Suprapubic skin (tissue), 4 donors: ENCODE measurements around the gene RRAGD. TPM values are rescaled to one million over a fixed set of nuclear protein-coding genes. Genes with fewer than 3 reads are reported as not detected.

Experiments used
- DNase-seq, 2 donors: peaks; one replicate each; pipeline ENCODE4 v3.0.0-alpha.2; 2019; ENCODE audit warnings: low spot score in 2 of 2
- H3K27ac ChIP-seq: fragments of 200-600 bp; sonication (generic); one replicate; pipeline ENCODE4 v1.5.1; 2019
- H3K27me3 ChIP-seq: fragments of 200-600 bp; sonication (generic); one replicate; pipeline ENCODE4 v1.5.1; 2019
- H3K36me3 ChIP-seq: fragments of 200-600 bp; sonication (generic); one replicate; pipeline ENCODE4 v1.5.1; 2019
- H3K4me1 ChIP-seq: fragments of 200-600 bp; sonication (generic); one replicate; pipeline ENCODE4 v1.5.1; 2019
- H3K4me3 ChIP-seq: fragments of 200-600 bp; sonication (generic); one replicate; pipeline ENCODE4 v1.5.1; 2019; ENCODE audit warnings: mild to moderate bottlenecking
- H3K9me3 ChIP-seq: fragments of 200-600 bp; sonication (generic); one replicate; pipeline ENCODE4 v1.5.1; 2019
- CTCF ChIP-seq, 2 donors: fragments of 200-600 bp in 1 of 2; fragments of 450-650 bp in 1 of 2; sonication (generic) in 1 of 2; IDR thresholded peaks; one replicate each; pipeline ENCODE4 v1.5.1; 2016 to 2019; ENCODE audit warnings: antibody characterized with exemption in 2 of 2, mild to moderate bottlenecking in 1 of 2, moderate library complexity in 1 of 2
- EP300 ChIP-seq: sonication (generic); formaldehyde crosslinking; IDR thresholded peaks from one replicate; pipeline ENCODE4 v1.6.1; 2017; ENCODE audit warnings: antibody characterized with exemption
- POLR2A ChIP-seq, 2 donors: fragments of 450-650 bp; IDR thresholded peaks; one replicate each; pipeline ENCODE4 v1.6.1; 2017; ENCODE audit warnings: antibody characterized with exemption in 2 of 2, mild to moderate bottlenecking in 2 of 2, moderate library complexity in 2 of 2
- POLR2AphosphoS5 ChIP-seq, 3 donors: sonication (generic); formaldehyde crosslinking; IDR thresholded peaks; one replicate each; pipeline ENCODE4 v1.6.1; 2017; ENCODE audit warnings: antibody characterized with exemption in 3 of 3
- WGBS: methylation state at CpG from one replicate; pipeline ENCODE4 v1.1.5; 2018; 5-methylcytosine and 5-hydroxymethylcytosine counted together
- total RNA-seq, 4 donors: library from RNA; depleted of rRNA; stranded (reverse); fragments of >200 nt; gene quantifications; one replicate each; pipeline ENCODE4 v1.1.0, GENCODE V29; 2016

RRAGD gene
- total RNA-seq, 4 donors from 2014 or later, result 13.7 to 24.3 (median 17.9) TPM

GRCh38 chr6:89359561-89359960 is 52.5 kb downstream of the RRAGD start:
- TF ChIP-seq CTCF (IDR thresholded peaks at IDR 0.05) (no peak), EP300 (no peak), POLR2AphosphoS5 (IDR thresholded peaks at IDR 0.05) (no peak), POLR2A (IDR thresholded peaks at IDR 0.05) (no peak)
- no peaks in the 10 kb centered on the region for H3K9me3 ChIP-seq
- H3K4me1 ChIP-seq, result no peaks in the 10 kb centered on the region
- no peaks in the 10 kb centered on the region for H3K36me3 ChIP-seq
- no peak overlapping the region for H3K27ac ChIP-seq
- H3K27me3 ChIP-seq, result no peaks in the 10 kb centered on the region
- no peak for DNase-seq
- WGBS, result 21% methylated on average over 1 of the region's 1 CpG
- H3K4me3 ChIP-seq, result no peak overlapping the region

GRCh38 chr6:89357390-89357789 is 54.7 kb downstream of the RRAGD start:
- Histone ChIP-seq H3K36me3 (no peaks in the 10 kb centered on the region), H3K27ac (no peak overlapping the region), H3K27me3 (no peaks in the 10 kb centered on the region), H3K9me3 (no peaks in the 10 kb centered on the region), H3K4me3 (no peak overlapping the region), H3K4me1 (peaks cover 7% of the 10 kb centered on the region)
- TF ChIP-seq CTCF (IDR thresholded peaks at IDR 0.05), result no peak
- TF ChIP-seq POLR2AphosphoS5 (IDR thresholded peaks at IDR 0.05), result no peak
- no peak for TF ChIP-seq POLR2A (IDR thresholded peaks at IDR 0.05)
- 22% methylated on average over 3 of the region's 3 CpGs for whole genome bisulfite sequencing
- DNase-seq, result no peak

- H3K36me3 ChIP-seq, result no peaks in the 10 kb centered on the region
- H3K4me1 ChIP-seq, result peaks cover 7% of the 10 kb centered on the region
- TF ChIP-seq EP300, result no peak
- TF ChIP-seq CTCF (IDR thresholded peaks at IDR 0.05), result no peak
- TF ChIP-seq POLR2A (IDR thresholded peaks at IDR 0.05), result no peak
- TF ChIP-seq POLR2AphosphoS5 (IDR thresholded peaks at IDR 0.05), result no peak
- no peaks in the 10 kb centered on the region for H3K9me3 ChIP-seq
- H3K27me3 ChIP-seq, result no peaks in the 10 kb centered on the region
- no peak overlapping the region for H3K27ac ChIP-seq
- WGBS, result 59% methylated on average over 1 of the region's 1 CpG
- no peak for DNase-seq
- no peak overlapping the region for H3K4me3 ChIP-seq
Observed at GRCh38 chr6:89356642-89357170, 55.4 kb downstream of the RRAGD start.

GRCh38 chr6:89355511-89356194 is 56.4 kb downstream of the RRAGD start:
- Histone ChIP-seq H3K9me3 (no peaks in the 10 kb centered on the region), H3K27ac (no peak overlapping the region), H3K4me3 (no peak overlapping the region), H3K4me1 (peaks cover 15% of the 10 kb centered on the region), H3K36me3 (no peaks in the 10 kb centered on the region), H3K27me3 (no peaks in the 10 kb centered on the region)
- TF ChIP-seq CTCF (IDR thresholded peaks at IDR 0.05) (no peak), POLR2AphosphoS5 (IDR thresholded peaks at IDR 0.05) (no peak), EP300 (no peak), POLR2A (IDR thresholded peaks at IDR 0.05) (no peak)
- WGBS, result 84% methylated on average over 2 of the region's 2 CpGs
- DNase-seq, result no peak

GRCh38 chr6:89353702-89354392 is 58.2 kb downstream of the RRAGD start:
- TF ChIP-seq CTCF (IDR thresholded peaks at IDR 0.05) (no peak), EP300 (no peak), POLR2AphosphoS5 (IDR thresholded peaks at IDR 0.05) (no peak), POLR2A (IDR thresholded peaks at IDR 0.05) (no peak)
- Histone ChIP-seq H3K4me3 (no peak overlapping the region), H3K36me3 (no peaks in the 10 kb centered on the region), H3K4me1 (peaks cover 22% of the 10 kb centered on the region), H3K27me3 (no peaks in the 10 kb centered on the region), H3K27ac (no peak overlapping the region), H3K9me3 (no peaks in the 10 kb centered on the region)
- 73% methylated on average over 2 of the region's 2 CpGs for WGBS
- no peak for DNase-seq
